ENCODE results near the gene TGFBI.
A peak's percentile ranks its signal among the peaks of the same experiment; 100 is the strongest.

Gene TGFBI

GRCh38 chr5:136046246-136046645, 17.5 kb downstream of the TGFBI start:
- no peak for DNase-seq (ENCODE audit: low read depth)
- TF ChIP-seq, protein P1, sequence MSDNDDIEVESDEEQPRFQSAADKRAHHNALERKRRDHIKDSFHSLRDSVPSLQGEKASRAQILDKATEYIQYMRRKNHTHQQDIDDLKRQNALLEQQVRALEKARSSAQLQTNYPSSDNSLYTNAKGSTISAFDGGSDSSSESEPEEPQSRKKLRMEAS (IDR thresholded peaks at IDR 0.05; ENCODE audit: low read depth, low read length) = no peak
- TF ChIP-seq POLR2A (IDR thresholded peaks at IDR 0.05; ENCODE audit: extremely low read depth, insufficient read length) (no peak), CTCF (IDR thresholded peaks at IDR 0.05; ENCODE audit: low read depth, low read length) (no peak), MYC (IDR thresholded peaks at IDR 0.05; ENCODE audit: low read depth, low read length) (no peak)
- H3K4me3 ChIP-seq (ENCODE audit: low read depth, low read length) = no peak overlapping the region

GRCh38 chr5:136047858-136048257, 19.1 kb downstream of the TGFBI start:
- TF ChIP-seq POLR2A (IDR thresholded peaks at IDR 0.05; ENCODE audit: extremely low read depth, insufficient read length) = no peak
- TF ChIP-seq, protein P1 (IDR thresholded peaks at IDR 0.05; ENCODE audit: low read depth, low read length) = no peak
- no peak for TF ChIP-seq MYC (IDR thresholded peaks at IDR 0.05; ENCODE audit: low read depth, low read length)
- no peak for TF ChIP-seq CTCF (IDR thresholded peaks at IDR 0.05; ENCODE audit: low read depth, low read length)
- peak; percentile 81 for DNase-seq (ENCODE audit: low read depth)
- no peak overlapping the region for H3K4me3 ChIP-seq (ENCODE audit: low read depth, low read length)

DNA sequence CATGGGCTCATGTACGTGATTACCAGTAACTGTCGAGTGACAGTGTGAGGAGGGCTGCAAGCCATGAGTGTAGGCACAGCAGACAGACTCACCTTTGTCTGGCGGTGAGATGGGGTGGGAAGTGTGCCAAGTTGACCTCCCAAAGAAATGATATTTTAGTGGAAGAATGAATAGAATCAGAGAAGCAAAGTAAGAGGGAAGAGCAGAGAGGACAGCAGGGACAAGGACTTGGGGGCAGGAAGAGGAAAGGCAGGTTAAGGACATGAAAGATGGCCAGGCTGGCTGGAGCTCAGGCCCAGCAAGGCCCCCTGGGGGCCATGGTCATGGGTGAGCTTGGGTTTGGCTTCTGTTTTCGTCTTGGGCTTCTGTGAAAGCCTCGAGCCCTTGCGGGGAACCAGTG, 20.2 kb downstream of the TGFBI start:
- no peak overlapping the region for H3K4me3 ChIP-seq (ENCODE audit: low read depth, low read length)
- no peak for TF ChIP-seq POLR2A (IDR thresholded peaks at IDR 0.05; ENCODE audit: extremely low read depth, insufficient read length)
- TF ChIP-seq, protein P1 (IDR thresholded peaks at IDR 0.05; ENCODE audit: low read depth, low read length) = no peak
- no peak for DNase-seq (ENCODE audit: low read depth)

- no peak for DNase-seq (ENCODE audit: low read depth)
- no peak for TF ChIP-seq CTCF (IDR thresholded peaks at IDR 0.05; ENCODE audit: low read depth, low read length)
- no peak for TF ChIP-seq MYC (IDR thresholded peaks at IDR 0.05; ENCODE audit: low read depth, low read length)
- TF ChIP-seq, protein P1 (IDR thresholded peaks at IDR 0.05; ENCODE audit: low read depth, low read length) = no peak
- TF ChIP-seq POLR2A (IDR thresholded peaks at IDR 0.05; ENCODE audit: extremely low read depth, insufficient read length) = no peak
- no peak overlapping the region for H3K4me3 ChIP-seq (ENCODE audit: low read depth, low read length)
These were observed 22.9 kb downstream of the TGFBI start for GRCh38 chr5:136051486-136052220.

DNA sequence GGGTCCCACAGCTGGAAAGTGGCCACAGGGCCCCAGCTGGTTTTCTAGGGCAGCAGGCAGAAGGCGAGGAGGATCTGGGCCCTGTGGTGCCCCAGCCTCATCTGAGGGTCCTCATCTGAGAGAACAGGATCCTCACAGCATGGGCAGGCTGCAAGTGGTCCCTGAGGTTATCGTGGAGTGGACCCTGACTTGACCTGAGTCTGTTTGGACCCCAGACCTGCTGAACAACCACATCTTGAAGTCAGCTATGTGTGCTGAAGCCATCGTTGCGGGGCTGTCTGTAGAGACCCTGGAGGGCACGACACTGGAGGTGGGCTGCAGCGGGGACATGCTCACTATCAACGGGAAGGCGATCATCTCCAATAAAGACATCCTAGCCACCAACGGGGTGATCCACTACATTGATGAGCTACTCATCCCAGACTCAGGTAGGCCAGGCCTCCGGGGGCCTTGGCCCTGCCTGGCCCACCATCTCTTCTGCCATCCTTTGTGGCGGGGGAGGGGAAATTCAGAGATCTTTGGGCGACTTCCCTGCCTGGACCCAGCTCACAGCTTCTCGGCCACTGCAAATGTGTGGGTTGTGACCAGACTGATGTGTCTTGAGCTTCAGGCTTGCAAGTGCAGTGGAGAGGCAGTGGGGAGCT, 24.0 kb downstream of the TGFBI start:
- H3K4me3 ChIP-seq (ENCODE audit: low read depth, low read length) = no peak overlapping the region
- no peak for TF ChIP-seq POLR2A (IDR thresholded peaks at IDR 0.05; ENCODE audit: extremely low read depth, insufficient read length)
- TF ChIP-seq, protein P1 (IDR thresholded peaks at IDR 0.05; ENCODE audit: low read depth, low read length) = no peak
- no peak for TF ChIP-seq MYC (IDR thresholded peaks at IDR 0.05; ENCODE audit: low read depth, low read length)
- no peak for TF ChIP-seq CTCF (IDR thresholded peaks at IDR 0.05; ENCODE audit: low read depth, low read length)
- no peak for DNase-seq (ENCODE audit: low read depth)

All from NB4 (cell line).